ENCODE results near the gene TAPT1.
A peak's percentile ranks its signal among the peaks of the same experiment; 100 is the strongest.
"Not testable (repeated sequence)": the region's sequence is repeated elsewhere in the genome, so short reads cannot be mapped to it uniquely, and the experiment has no call there.

Gene TAPT1

GRCh38 chr4:16225863-16226815 lies at the start of gene TAPT1:
Gene TAPT1, minus strand, starts transcription at chr4:16226471. Its CDS starts 14 bp downstream, at chr4:16226457.
- no peak for DNase-seq

- DNase-seq = no peak
Observed at GRCh38 chr4:16271411-16271810, 45.1 kb upstream of the TAPT1 start.

GRCh38 chr4:16270454-16271328 lies 44.4 kb upstream of the TAPT1 start:
- no peak for DNase-seq

GRCh38 chr4:16269742-16270453 lies 43.6 kb upstream of the TAPT1 start:
- not testable (repeated sequence) for DNase-seq

- no peak for DNase-seq
Observed at GRCh38 chr4:16269240-16269639, 43.0 kb upstream of the TAPT1 start.

- no peak for DNase-seq
Observed at GRCh38 chr4:16268290-16268689, 42.0 kb upstream of the TAPT1 start.

GRCh38 chr4:16267639-16268038 lies 41.4 kb upstream of the TAPT1 start:
- DNase-seq = no peak

GRCh38 chr4:16265820-16266219 lies 39.5 kb upstream of the TAPT1 start:
- no peak for DNase-seq

- DNase-seq = peak; percentile 29
Observed at GRCh38 chr4:16264798-16265197, 38.5 kb upstream of the TAPT1 start.

- no peak for DNase-seq
Observed at GRCh38 chr4:16263056-16263455, 36.8 kb upstream of the TAPT1 start.

- DNase-seq = no peak
Observed at GRCh38 chr4:16262188-16262587, 35.9 kb upstream of the TAPT1 start.

GRCh38 chr4:16261313-16261878 lies 35.1 kb upstream of the TAPT1 start:
- DNase-seq = no peak

- DNase-seq = no peak
Observed at GRCh38 chr4:16259889-16260246, 33.6 kb upstream of the TAPT1 start.

GRCh38 chr4:16259241-16259888 lies 33.1 kb upstream of the TAPT1 start:
- DNase-seq = no peak

- DNase-seq = no peak
Observed at GRCh38 chr4:16257611-16258010, 31.3 kb upstream of the TAPT1 start.

- no peak for DNase-seq
Observed at GRCh38 chr4:16256343-16256742, 30.1 kb upstream of the TAPT1 start.

GRCh38 chr4:16255730-16256129 lies 29.5 kb upstream of the TAPT1 start:
- no peak for DNase-seq

GRCh38 chr4:16253127-16253960 lies 27.1 kb upstream of the TAPT1 start:
- no peak for DNase-seq

GRCh38 chr4:16250661-16251365 lies 24.5 kb upstream of the TAPT1 start:
- DNase-seq = no peak

- no peak for DNase-seq
Observed at GRCh38 chr4:16248605-16249004, 22.3 kb upstream of the TAPT1 start.

- no peak for DNase-seq
Observed at GRCh38 chr4:16245241-16245640, 19.0 kb upstream of the TAPT1 start.

Data from NCI-H1694 (cell line).